BLaER1 treated with 17β-estradiol and CSF1 and Interleukin-3, amounts not matched to agents 10 nM and 100 nM (cell line): ENCODE measurements around the gene TBX18.

ENCODE experiments used
- H3K27ac ChIP-seq, 11 experiments: shearing (Covaris generic); formaldehyde crosslinking; 2 replicates each; pipeline ENCODE4 v1.8.1; 2022
- H3K27me3 ChIP-seq, 11 experiments: shearing (Covaris generic); formaldehyde crosslinking; 2 replicates each; pipeline ENCODE4 v1.8.1; 2022
- H3K36me3 ChIP-seq, 11 experiments: shearing (Covaris generic); formaldehyde crosslinking; 2 replicates each; pipeline ENCODE4 v1.8.1; 2022
- H3K4me1 ChIP-seq, 10 experiments: shearing (Covaris generic); formaldehyde crosslinking; 2 replicates each; pipeline ENCODE4 v1.8.1; 2022
- H3K4me2 ChIP-seq, 11 experiments: shearing (Covaris generic); formaldehyde crosslinking; 2 replicates each; pipeline ENCODE4 v1.8.1; 2022
- H3K4me3 ChIP-seq, 10 experiments: shearing (Covaris generic); formaldehyde crosslinking; 2 replicates each; pipeline ENCODE4 v1.8.1; 2022
- H3K9ac ChIP-seq, 11 experiments: shearing (Covaris generic); formaldehyde crosslinking; 2 replicates each; pipeline ENCODE4 v1.8.1; 2022
- H3K9me3 ChIP-seq, 11 experiments: shearing (Covaris generic); formaldehyde crosslinking; replicated peaks in 1 of 11; 2 replicates each; pipeline ENCODE4 v1.8.1; 2022
- H4K20me1 ChIP-seq, 11 experiments: shearing (Covaris generic); formaldehyde crosslinking; 2 replicates each; pipeline ENCODE4 v1.8.1; 2022
- Cebpa-rat ChIP-seq, 11 experiments: shearing (Covaris generic); IDR thresholded peaks; 2 replicates each; pipeline ENCODE4 v1.8.1; 2022

Gene TBX18

DNA sequence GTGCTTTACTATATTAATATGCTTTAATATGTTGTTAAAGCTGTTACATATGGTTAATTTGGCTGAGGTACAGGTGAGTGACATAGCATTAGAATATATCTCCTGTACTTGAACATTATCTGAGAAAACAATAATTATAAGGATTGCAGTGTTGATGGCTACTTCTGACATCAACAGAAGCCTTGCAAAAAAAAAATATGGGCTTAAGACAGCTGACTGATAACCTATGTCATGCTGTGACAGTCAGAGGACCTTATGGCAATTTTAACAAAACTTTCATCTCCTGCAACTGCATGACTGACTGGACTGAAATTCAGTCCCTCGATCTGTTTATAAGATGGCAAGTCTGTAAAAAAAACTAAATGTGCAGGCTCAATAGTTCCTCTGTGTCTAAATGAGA, 27.5 kb upstream of the TBX18 start:
- Histone ChIP-seq H3K36me3 (no peaks in the 10 kb centered on the region), H3K9ac (no peak overlapping the region), H4K20me1 (no peaks in the 10 kb centered on the region), H3K27me3 (peaks cover 0 to 17% (median 0%) of the 10 kb centered on the region in 11 experiments; a peak in 3 of 22 replicates), H3K4me1 (peaks cover 0 to 11% (median 6%) of the 10 kb centered on the region in 10 experiments; a peak in 9 of 20 replicates), H3K4me2 (peak overlapping the region in 9 of 11 experiments; percentile 10 to 54 (median 37); a peak in 10 of 22 replicates), H3K9me3 (peaks cover 0 to 22% (median 0%) of the 10 kb centered on the region in 11 experiments; a peak in 6 of 22 replicates), H3K4me3 (no peak overlapping the region), H3K27ac (no peak overlapping the region)
- TF ChIP-seq Cebpa-rat (IDR thresholded peaks at IDR 0.05), result no peak

DNA sequence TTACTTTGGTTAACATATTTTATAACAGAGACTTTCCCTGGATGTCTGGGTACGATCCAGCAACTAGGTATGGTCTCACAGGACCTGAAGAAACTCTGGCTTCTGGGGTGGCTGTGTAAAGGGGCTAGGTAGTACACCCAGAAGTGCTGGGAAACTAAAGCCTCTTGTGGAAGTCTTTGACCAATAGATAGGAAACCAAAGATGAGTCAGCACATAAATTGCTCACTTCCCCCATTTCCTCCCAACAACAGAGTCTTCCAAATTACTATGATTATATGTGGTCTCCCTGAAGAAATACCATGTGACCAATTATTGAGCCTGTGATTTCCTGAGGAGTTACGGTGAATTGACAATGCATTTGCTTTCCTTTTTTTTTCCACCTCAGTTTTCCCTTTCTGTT, 26.8 kb upstream of the TBX18 start:
- Histone ChIP-seq H3K4me2 (peak overlapping the region in 10 of 11 experiments; percentile 10 to 54 (median 34); a peak in 16 of 22 replicates), H4K20me1 (no peaks in the 10 kb centered on the region), H3K27me3 (peaks cover 0 to 17% (median 0%) of the 10 kb centered on the region in 11 experiments; a peak in 3 of 22 replicates), H3K4me1 (peaks cover 0 to 11% (median 6%) of the 10 kb centered on the region in 10 experiments; a peak in 9 of 20 replicates), H3K9me3 (peaks cover 0 to 15% (median 0%) of the 10 kb centered on the region in 11 experiments; a peak in 5 of 22 replicates), H3K4me3 (no peak overlapping the region), H3K36me3 (no peaks in the 10 kb centered on the region), H3K27ac (no peak overlapping the region), H3K9ac (no peak overlapping the region)
- TF ChIP-seq Cebpa-rat (IDR thresholded peaks at IDR 0.05), result no peak

DNA sequence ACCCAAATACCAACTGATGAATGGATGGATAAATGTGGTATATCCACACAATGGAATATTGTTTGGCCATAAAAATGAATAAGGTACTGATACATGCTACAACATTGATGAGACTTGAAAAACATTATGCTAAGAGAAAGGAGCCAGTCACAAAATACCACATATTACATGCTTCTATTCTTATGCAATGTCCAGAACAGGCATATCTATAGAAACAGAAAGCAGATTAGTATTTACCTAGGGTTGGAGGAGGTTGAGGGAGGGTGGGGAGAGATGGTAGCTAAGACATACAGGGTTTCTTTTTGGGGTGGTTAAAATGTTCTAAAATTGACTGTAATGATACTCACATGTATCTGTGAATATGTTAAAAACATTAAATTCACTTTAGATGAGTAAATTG, 24.8 kb upstream of the TBX18 start:
- H3K27ac ChIP-seq, result no peak overlapping the region
- no peak for TF ChIP-seq Cebpa-rat (IDR thresholded peaks at IDR 0.05)
- no peak overlapping the region for H3K9ac ChIP-seq

DNA sequence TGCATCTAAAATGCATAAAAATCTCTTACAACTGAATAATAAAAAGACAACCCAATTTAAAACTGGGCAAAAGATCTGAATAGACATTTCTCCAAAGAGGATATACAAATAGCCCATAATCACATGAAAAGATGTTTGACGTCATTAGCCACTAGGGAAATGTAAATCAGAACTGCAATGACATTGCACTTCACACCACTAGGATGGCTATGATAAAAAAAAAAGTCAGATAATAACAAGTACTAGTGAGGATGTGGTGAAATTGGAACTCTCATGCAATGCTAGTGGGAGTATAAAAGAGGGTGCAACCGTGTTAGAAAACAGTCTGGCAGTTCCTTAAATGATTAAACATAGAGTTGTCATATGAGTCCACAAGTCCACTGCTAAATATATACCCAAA, 24.3 kb upstream of the TBX18 start:
- Histone ChIP-seq H3K9ac (no peak overlapping the region), H3K27me3 (peaks cover 0 to 15% (median 0%) of the 10 kb centered on the region in 11 experiments; a peak in 3 of 22 replicates), H3K9me3 (peaks cover 0 to 5% (median 0%) of the 10 kb centered on the region in 11 experiments; a peak in 1 of 22 replicates), H3K4me3 (no peak overlapping the region), H3K27ac (no peak overlapping the region), H4K20me1 (no peaks in the 10 kb centered on the region), H3K4me2 (no peak overlapping the region), H3K36me3 (no peaks in the 10 kb centered on the region), H3K4me1 (peaks cover 0 to 11% (median 6%) of the 10 kb centered on the region in 10 experiments; a peak in 9 of 20 replicates)
- TF ChIP-seq Cebpa-rat (IDR thresholded peaks at IDR 0.05), result no peak

More for the DNA sequence above, 24.8 kb upstream of the TBX18 start:
- peaks cover 0 to 11% (median 6%) of the 10 kb centered on the region in 10 experiments; a peak in 9 of 20 replicates for H3K4me1 ChIP-seq
- no peak overlapping the region for H3K4me2 ChIP-seq
- no peaks in the 10 kb centered on the region for H3K36me3 ChIP-seq
- no peak overlapping the region for H3K4me3 ChIP-seq
- peaks cover 0 to 17% (median 0%) of the 10 kb centered on the region in 11 experiments; a peak in 3 of 22 replicates for H3K27me3 ChIP-seq
- no peaks in the 10 kb centered on the region for H4K20me1 ChIP-seq
- peaks cover 0 to 5% (median 0%) of the 10 kb centered on the region in 11 experiments; a peak in 1 of 22 replicates for H3K9me3 ChIP-seq

DNA sequence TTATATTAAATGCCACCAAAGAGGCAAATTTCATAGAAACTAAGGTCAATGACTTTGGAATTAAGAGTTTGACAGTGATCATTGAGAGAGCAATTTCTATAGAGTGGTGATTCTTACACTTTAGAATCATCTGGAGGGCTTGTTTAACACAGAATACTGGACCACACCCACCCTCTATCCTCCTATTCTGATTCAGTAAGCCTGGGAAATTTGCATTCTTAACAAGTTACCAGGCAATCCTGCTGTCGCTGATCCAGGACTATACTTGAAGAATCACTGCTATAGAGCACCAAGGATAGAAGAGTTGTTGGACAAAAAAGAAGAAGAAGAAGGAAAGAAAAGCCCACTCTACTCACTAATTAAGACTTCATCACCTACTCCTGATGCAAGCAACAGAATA, 21.3 kb upstream of the TBX18 start:
- Histone ChIP-seq H3K36me3 (no peaks in the 10 kb centered on the region), H3K9me3 (no peaks in the 10 kb centered on the region), H3K9ac (no peak overlapping the region), H3K4me2 (no peak overlapping the region), H3K4me3 (no peak overlapping the region), H3K27me3 (peaks cover 0 to 4% (median 0%) of the 10 kb centered on the region in 11 experiments; a peak in 2 of 22 replicates), H3K4me1 (no peaks in the 10 kb centered on the region; a peak in 1 of 20 replicates), H3K27ac (no peak overlapping the region), H4K20me1 (no peaks in the 10 kb centered on the region)
- TF ChIP-seq Cebpa-rat (IDR thresholded peaks at IDR 0.05), result no peak

DNA sequence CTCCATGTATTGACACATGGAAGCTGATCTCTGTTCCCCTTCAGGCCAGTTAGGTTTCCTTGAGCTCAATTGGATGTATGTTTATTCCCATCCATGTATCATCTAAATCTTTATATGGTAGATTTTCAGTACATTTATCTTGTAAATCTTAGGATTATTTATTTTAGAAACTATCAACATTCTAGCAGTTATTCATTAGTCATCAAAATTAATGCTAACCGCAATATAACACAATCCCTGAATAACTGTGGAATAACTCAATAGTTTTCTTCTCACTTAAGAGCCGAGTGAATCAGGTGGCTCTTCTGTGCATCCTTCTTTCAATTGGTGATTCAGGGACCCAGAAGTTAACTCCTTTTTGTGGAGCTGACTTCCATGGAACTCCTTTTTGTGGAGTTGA, 15.5 kb upstream of the TBX18 start:
- no peak overlapping the region for H3K4me2 ChIP-seq
- H3K4me3 ChIP-seq, result no peak overlapping the region
- H3K36me3 ChIP-seq, result no peaks in the 10 kb centered on the region
- H3K4me1 ChIP-seq, result no peaks in the 10 kb centered on the region
- H3K9ac ChIP-seq, result no peak overlapping the region
- H3K9me3 ChIP-seq, result peaks cover 0 to 3% (median under 1%) of the 10 kb centered on the region in 11 experiments; a peak in 14 of 22 replicates
- H3K27ac ChIP-seq, result no peak overlapping the region
- peaks cover 9 to 20% (median 12%) of the 10 kb centered on the region in 11 experiments for H3K27me3 ChIP-seq
- TF ChIP-seq Cebpa-rat (IDR thresholded peaks at IDR 0.05), result no peak
- no peaks in the 10 kb centered on the region for H4K20me1 ChIP-seq

DNA sequence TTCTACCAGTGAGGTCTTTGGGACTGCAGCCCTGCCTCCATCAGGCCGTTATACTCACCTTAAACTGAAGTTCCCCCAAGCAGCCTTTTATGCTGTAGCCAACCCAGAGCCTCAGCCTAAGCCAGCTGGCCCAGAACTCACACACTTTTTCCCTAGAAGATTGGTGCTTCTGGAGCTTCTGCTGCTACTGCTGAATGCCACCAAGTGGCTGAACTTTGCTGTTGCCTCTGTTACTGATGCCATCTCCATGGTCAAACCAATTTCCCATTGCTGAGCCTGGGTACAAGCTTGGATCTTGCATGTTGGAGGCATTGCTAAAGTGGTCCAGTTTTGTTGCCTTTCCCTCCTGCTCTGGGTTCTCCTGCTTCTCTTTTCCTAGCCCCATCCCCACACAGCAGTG, 15.0 kb upstream of the TBX18 start:
- Histone ChIP-seq H3K9me3 (peaks cover 5 to 8% (median 6%) of the 10 kb centered on the region in 11 experiments; a peak in 17 of 22 replicates), H4K20me1 (no peaks in the 10 kb centered on the region), H3K4me1 (no peaks in the 10 kb centered on the region), H3K27ac (no peak overlapping the region), H3K27me3 (peaks cover 14 to 26% (median 17%) of the 10 kb centered on the region in 11 experiments), H3K4me3 (no peak overlapping the region), H3K4me2 (no peak overlapping the region), H3K36me3 (no peaks in the 10 kb centered on the region), H3K9ac (no peak overlapping the region)
- no peak for TF ChIP-seq Cebpa-rat (IDR thresholded peaks at IDR 0.05)

DNA sequence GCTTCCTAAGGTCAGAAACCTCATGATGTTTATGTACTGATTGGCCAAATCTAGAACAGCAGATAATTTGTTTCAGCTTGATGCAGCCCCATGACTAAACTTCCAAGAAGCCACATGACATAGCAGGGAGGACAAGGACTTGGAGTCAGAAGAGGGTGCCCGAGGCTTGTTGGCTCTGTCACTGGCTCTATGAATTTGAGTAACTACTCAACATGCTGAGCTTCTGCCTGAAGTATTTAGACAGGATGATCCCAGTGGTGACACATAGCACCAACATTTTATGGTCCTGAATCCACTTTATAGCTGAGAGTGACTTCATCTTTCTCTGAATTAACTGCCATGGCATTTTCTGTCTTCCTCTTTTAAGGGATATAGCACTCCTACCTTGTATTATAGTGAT, 13.5 kb upstream of the TBX18 start:
- Histone ChIP-seq H3K9ac (no peak overlapping the region), H4K20me1 (no peaks in the 10 kb centered on the region), H3K4me2 (no peak overlapping the region)

DNA sequence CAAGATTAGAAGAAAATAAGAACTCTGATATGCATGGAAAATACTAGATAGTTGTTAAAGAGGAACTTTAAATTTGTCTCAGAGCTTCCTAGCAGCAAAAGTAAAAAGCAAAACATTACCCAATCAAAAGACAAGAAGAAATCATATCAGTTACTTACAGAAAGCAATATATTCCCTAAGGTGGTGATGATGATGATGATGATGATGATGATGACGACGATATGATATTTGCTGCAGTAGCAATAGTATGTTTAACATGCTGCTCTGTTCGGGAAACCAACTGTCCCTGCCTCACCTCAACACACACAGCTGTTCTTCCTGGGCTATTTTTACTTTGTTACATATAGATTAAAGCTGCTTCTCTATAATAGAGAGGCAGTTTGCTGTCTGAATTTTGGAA, 12.0 kb upstream of the TBX18 start:
- no peak overlapping the region for H3K4me2 ChIP-seq
- H3K27ac ChIP-seq, result no peak overlapping the region
- no peak overlapping the region for H3K9ac ChIP-seq
- H3K4me1 ChIP-seq, result no peaks in the 10 kb centered on the region
- H4K20me1 ChIP-seq, result no peaks in the 10 kb centered on the region
- H3K36me3 ChIP-seq, result no peaks in the 10 kb centered on the region
- peaks cover 44 to 55% (median 47%) of the 10 kb centered on the region in 11 experiments for H3K27me3 ChIP-seq
- TF ChIP-seq Cebpa-rat (IDR thresholded peaks at IDR 0.05), result no peak
- no peak overlapping the region for H3K4me3 ChIP-seq
- H3K9me3 ChIP-seq, result peaks cover 29 to 36% (median 34%) of the 10 kb centered on the region in 11 experiments; a peak in 21 of 22 replicates

More for the DNA sequence above, 13.5 kb upstream of the TBX18 start:
- no peak overlapping the region for H3K4me3 ChIP-seq
- no peak overlapping the region for H3K27ac ChIP-seq
- TF ChIP-seq Cebpa-rat (IDR thresholded peaks at IDR 0.05), result no peak
- H3K9me3 ChIP-seq, result peaks cover 19 to 23% (median 21%) of the 10 kb centered on the region in 11 experiments; a peak in 21 of 22 replicates
- no peaks in the 10 kb centered on the region for H3K4me1 ChIP-seq
- H3K27me3 ChIP-seq, result peaks cover 29 to 41% (median 32%) of the 10 kb centered on the region in 11 experiments
- no peaks in the 10 kb centered on the region for H3K36me3 ChIP-seq

DNA sequence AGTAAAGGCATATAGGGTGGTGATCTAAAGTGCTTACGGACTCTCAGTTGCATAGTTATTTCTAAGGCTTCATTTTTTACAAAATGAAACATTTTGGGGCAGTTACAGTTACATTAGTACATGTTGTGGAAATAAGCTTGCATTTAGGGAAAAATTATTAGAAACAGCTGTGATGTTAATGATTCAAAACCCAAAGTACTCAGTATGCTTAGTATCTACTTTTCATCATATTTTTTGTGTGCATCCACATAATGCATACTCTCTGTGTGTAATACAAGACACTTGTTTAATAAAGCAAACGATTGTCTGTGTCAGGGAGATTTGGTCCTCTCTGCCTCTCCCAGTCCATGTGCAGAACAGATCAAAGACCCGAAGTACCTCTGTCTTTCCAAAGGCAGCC, 11.4 kb upstream of the TBX18 start:
- H4K20me1 ChIP-seq, result no peaks in the 10 kb centered on the region
- no peak overlapping the region for H3K4me3 ChIP-seq
- no peak overlapping the region for H3K4me2 ChIP-seq
- H3K27ac ChIP-seq, result no peak overlapping the region
- H3K36me3 ChIP-seq, result no peaks in the 10 kb centered on the region
- no peak for TF ChIP-seq Cebpa-rat (IDR thresholded peaks at IDR 0.05)
- peaks cover 29 to 36% (median 34%) of the 10 kb centered on the region in 11 experiments; a peak in 21 of 22 replicates for H3K9me3 ChIP-seq
- peaks cover 50 to 62% (median 54%) of the 10 kb centered on the region in 11 experiments for H3K27me3 ChIP-seq
- no peaks in the 10 kb centered on the region for H3K4me1 ChIP-seq
- H3K9ac ChIP-seq, result no peak overlapping the region
